Measurements from ENCODE around the gene ZNF438.

DNA sequence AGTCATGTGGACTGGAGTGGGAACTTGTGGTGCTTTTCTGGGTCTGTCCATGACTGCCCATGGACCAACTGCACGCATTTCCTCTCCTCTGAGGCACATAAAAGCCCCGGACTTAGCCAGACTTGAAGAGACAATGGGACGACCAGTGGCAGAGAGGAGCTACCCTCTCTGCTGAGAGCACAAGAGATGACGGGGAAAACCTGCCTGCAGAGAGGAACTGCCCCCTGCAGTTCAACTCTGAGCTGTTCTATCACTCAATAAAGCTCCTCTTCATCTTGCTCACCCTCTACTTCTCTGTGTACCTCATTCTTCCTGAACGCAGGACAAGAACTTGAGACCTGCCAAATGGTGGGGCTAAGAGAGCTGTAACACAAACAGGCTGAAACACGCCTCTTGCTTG is 184.5 kb downstream of the ZNF438 start:
- no peak for TF ChIP-seq POLR2A (IDR thresholded peaks at IDR 0.05)
- TF ChIP-seq, protein P1, sequence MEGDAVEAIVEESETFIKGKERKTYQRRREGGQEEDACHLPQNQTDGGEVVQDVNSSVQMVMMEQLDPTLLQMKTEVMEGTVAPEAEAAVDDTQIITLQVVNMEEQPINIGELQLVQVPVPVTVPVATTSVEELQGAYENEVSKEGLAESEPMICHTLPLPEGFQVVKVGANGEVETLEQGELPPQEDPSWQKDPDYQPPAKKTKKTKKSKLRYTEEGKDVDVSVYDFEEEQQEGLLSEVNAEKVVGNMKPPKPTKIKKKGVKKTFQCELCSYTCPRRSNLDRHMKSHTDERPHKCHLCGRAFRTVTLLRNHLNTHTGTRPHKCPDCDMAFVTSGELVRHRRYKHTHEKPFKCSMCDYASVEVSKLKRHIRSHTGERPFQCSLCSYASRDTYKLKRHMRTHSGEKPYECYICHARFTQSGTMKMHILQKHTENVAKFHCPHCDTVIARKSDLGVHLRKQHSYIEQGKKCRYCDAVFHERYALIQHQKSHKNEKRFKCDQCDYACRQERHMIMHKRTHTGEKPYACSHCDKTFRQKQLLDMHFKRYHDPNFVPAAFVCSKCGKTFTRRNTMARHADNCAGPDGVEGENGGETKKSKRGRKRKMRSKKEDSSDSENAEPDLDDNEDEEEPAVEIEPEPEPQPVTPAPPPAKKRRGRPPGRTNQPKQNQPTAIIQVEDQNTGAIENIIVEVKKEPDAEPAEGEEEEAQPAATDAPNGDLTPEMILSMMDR (IDR thresholded peaks at IDR 0.05) = no peak
- TF ChIP-seq POLR2AphosphoS5 (IDR thresholded peaks at IDR 0.05) = no peak
